ENCODE results near the gene PAK1IP1.
"Not testable (repeated sequence)": the region's sequence is repeated elsewhere in the genome, so short reads cannot be mapped to it uniquely, and the experiment has no call there.

Gene PAK1IP1, protein sequence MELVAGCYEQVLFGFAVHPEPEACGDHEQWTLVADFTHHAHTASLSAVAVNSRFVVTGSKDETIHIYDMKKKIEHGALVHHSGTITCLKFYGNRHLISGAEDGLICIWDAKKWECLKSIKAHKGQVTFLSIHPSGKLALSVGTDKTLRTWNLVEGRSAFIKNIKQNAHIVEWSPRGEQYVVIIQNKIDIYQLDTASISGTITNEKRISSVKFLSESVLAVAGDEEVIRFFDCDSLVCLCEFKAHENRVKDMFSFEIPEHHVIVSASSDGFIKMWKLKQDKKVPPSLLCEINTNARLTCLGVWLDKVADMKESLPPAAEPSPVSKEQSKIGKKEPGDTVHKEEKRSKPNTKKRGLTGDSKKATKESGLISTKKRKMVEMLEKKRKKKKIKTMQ

DNA sequence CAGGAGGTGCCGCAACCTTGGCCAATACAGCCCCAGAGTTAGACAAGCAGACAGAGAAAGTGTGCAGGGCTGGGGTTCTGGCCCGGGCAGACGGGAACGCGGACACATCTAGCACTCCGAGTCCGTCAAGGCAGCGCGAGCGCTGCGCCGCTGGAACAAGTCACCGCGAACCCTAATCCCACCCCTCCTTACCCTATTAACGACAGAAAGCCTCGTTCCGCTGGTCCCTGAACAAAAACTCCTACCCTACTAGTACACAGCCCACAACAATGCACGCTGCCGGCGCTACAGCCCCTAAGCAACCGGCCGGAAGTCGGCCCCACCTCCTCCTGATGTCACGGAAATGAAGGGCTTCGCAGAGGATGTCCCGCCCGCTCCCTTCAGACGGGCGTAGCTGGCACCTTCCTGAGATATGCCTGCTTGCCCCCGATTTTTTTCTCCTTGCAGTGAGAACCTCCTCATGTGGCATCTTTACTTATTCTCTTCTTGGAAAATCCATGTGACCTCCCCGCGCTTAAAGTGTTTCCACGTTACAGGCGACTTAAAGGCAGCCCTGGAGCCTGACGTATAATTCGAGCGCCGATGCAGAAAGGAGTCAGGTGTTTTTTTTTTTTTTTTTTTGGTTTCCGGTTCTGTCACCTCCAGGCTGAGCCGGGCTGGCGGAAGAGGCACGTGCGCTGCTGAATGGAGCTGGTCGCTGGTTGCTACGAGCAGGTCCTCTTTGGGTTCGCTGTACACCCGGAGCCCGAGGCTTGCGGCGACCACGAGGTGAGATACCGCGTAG lies at the start of gene PAK1IP1, which contains the start of gene C6orf52:
Gene PAK1IP1, plus strand, starts transcription at position 671 of the 784 bp plus-strand sequence. Its CDS starts 14 bp downstream, at position 685.
Gene C6orf52, minus strand, starts transcription at position 315 of the 784 bp plus-strand sequence. CDS start 7,066 bp downstream, outside the sequence.
- DNase-seq (ENCODE audit: low read depth in 2 of 2): peak; percentile 87 to 91

DNA sequence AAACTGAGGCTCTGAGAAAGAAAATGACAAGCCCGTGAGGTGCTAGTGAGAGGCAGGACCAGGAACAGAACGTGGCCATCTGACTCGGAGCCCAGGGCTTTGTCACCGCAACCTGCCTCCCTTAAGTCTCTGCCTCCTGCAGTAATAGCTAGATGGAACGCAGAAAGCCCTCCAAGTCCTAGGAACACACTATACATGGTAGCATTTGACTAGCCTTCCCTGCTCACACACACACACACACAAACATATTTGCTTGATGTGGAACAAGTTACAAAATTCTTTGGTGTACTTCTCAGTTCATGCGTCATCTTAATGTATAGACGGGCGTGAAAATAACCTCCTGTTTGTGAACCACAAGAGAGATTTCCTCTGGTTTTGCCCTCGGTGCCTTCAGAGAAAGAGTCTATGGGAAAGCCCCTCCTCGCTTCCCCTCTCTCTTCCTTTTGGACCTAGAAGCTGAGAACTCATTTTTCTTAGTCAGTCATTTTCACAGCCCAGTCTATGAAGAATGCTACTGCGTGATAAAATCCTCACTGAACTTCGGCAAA lies 39.2 kb upstream of the PAK1IP1 start:
- DNase-seq (ENCODE audit: low read depth in 2 of 2): no peak

DNA sequence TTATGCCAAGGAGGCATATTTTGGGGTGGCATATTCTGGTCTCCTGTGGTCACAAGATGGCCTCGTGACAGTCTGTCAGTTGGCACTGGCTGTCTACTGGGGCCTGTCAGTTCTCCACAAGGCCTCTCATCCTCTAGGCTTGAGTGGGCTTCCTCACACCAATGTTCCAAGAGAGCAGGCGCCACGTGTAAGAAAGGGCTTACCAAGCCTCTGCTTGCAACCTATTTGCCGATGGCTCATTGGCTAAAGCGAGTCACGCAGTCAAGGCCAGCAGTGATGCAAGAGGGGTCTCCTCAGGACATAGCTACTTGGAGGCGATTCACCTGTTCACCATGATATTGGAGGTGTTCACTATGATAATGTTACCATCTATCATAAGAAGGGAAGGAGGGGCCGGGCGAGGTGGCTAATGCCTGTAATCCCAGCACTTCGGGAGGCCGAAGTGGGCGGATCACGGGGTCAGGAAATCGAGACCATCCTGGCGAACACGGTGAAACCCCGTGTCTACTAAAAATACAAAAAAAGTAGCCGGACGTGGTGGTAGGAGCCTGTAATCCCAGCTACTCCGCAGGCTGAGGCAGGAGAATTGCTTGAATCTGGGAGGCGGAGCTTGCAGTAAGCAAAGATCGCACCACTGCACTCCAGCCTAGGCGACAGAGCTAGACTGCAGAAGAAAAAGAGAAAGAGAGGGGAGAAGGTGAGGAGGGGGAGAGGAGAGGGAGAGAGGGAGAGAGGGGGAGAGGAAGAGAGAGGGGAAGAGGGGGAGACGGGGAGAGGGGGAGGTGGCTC lies 35.7 kb upstream of the PAK1IP1 start:
- DNase-seq (ENCODE audit: low read depth in 2 of 2): no peak

GRCh38 chr6:10659699-10660348 lies 34.9 kb upstream of the PAK1IP1 start:
- no peak for DNase-seq (ENCODE audit: low read depth in 2 of 2)

- DNase-seq (ENCODE audit: low read depth in 2 of 2): not testable (repeated sequence)
Observed at GRCh38 chr6:10660431-10661191, 34.2 kb upstream of the PAK1IP1 start.

DNA sequence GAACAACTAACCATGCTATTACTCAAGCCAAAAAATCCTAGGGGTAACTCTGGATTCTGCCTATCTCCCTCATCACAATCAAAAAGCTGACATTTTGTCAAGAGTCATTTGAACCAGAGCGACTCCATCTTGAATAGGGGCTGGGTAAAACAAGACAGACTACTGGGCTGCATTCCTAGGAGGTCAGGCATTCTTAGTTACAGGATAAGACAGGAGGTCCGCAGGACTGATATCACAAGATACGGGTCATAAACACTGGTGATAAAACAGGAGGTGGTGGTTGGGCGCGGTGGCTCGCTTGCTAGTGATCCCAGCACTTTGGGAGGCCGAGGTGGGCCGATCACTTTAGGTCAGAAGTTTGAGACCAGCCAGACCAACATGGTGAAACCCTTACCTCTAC lies 32.6 kb upstream of the PAK1IP1 start:
- no peak for DNase-seq (ENCODE audit: low read depth in 2 of 2)

- DNase-seq (ENCODE audit: low read depth in 2 of 2): no peak
Observed at GRCh38 chr6:10662742-10663141, 32.0 kb upstream of the PAK1IP1 start.

DNA sequence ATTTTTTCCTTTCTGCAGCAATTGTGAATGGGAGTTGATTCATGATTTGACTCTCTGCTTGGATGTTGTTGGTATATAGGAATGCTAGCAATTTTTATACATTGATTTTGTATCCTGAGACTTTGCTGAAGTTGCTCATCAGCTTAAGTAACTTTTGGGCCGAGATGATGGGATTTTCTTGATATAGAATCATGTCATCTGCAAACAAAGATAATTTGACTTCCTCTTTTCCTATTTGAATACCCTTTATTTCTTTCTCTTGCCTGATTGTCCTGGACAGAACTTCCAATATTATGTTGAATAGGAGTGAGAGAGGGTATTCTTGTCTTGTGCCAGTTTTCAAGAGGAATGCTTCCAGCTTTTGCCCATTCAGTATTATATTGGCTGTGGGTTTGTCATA lies 29.2 kb upstream of the PAK1IP1 start:
- DNase-seq (ENCODE audit: low read depth in 2 of 2): not testable (repeated sequence)

GRCh38 chr6:10668126-10668917 lies 26.4 kb upstream of the PAK1IP1 start:
- no peak for DNase-seq (ENCODE audit: low read depth in 2 of 2)

DNA sequence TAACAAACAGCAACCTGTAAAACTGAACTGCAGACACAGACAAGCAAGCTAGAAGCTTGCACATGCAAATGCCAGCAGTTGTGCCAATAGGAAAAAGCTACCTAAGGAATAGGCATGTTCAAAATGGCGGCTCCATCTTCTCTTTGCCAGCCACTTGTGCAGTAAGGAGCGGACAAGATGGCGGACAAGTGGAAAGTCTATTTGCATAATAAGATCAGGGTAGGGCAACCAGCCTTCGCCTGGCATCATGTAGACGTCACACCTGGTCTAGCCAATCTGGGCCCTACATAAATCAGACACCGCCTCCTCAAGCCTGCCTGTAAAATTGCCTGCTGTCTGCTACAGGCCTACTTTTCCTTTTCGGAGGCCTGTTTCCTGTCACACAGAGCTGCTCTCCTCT lies 18.4 kb upstream of the PAK1IP1 start:
- no peak for DNase-seq (ENCODE audit: low read depth in 2 of 2)

GRCh38 chr6:10678456-10678855 lies 16.3 kb upstream of the PAK1IP1 start:
- DNase-seq (ENCODE audit: low read depth in 2 of 2): no peak

DNA sequence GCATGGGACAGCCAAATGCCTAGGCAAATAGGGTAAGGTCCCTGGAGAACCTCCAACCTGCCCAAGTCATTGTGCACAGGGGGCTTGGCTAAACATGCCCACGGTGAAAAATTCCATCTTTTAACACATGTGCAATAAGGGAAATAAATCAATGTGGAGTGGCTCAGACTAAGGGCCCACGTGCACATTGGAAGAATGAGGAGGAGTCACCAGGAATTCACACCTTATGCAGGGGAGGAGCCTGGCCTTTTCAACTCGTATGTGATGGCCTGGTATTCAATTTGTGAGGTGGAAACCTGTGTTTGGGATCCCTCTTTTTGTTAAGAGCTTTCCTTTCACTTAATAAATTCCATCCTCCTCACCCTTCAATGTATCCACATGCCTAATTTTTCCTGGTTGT lies 13.0 kb upstream of the PAK1IP1 start:
- DNase-seq (ENCODE audit: low read depth in 2 of 2): no peak

- DNase-seq (ENCODE audit: low read depth in 2 of 2): no peak
Observed at GRCh38 chr6:10682355-10682988, 12.3 kb upstream of the PAK1IP1 start.

DNA sequence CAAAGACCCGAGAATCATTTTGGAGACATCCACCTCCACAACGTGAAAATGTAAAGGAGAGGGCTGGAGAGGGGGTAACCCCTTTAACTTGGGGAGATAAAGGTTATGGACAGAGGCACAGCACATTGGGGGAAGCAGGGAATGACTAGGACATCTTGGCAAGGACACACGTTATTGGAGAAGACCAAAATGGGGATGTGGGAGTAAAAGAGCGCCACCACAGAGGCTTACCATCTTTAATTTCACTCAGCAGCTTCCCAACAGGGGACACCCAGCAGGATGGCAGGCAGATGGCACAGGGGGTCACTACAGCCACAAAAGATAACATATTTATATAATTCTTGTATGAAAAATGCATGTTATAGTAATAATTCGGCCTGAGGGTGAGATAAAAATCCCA lies 10.2 kb upstream of the PAK1IP1 start:
- DNase-seq (ENCODE audit: low read depth in 2 of 2): no peak

DNA sequence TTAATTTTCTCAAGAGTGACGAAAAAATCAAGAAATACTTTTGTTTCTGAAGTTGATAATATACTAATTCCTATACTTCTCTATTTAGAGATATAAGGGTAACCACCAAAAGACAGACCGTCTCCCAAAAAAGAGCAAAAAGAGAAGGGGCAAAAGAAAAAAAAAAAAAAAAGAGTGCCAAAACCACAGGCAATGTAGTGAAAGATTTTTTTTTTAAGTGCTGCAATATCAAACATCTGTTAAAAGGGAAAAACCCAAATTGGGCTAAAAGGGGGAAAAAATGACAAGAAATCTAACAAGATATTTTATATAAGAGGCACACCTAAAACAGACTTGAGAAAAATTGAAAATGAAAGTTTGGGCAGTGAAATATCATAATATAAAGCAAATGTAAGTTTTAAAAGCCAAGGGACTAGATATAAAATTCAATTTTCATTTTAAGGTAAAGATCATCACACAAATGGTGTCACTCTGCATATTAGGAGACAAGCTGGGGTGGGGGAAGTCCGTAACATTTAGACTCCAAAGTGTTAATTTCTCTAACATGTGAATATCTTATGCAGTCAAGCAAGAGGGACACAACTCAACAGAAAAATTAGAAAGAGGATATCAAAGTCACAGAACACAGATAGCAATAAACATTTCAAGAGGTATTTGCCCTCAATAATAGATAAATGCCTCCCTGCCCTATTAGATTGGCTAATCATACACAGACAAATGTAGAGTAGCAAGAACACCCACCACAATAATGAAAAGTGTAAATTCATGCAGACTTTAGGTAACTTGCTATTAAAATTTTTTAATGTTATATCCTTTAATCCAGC lies 9.5 kb upstream of the PAK1IP1 start:
- DNase-seq (ENCODE audit: low read depth in 2 of 2): no peak

DNA sequence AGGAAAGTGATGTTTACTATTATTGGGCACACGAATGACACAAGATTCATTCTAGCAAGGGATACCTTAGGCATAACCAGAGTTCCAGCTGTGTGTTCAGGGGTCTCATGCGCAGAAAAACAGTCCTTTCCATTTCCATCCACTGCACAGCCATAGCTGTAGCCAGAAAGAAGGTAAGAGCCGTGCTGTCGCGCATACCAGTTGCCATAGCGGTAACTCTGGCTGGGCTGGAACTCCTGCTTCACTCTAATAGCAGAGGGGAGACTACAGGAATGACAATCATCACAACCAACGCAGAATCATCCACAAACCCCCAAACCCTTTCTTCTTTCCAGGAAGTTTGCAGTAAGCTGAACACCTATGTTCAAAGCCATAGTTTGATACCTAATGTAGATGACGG lies 7.9 kb upstream of the PAK1IP1 start:
- no peak for DNase-seq (ENCODE audit: low read depth in 2 of 2)

DNA sequence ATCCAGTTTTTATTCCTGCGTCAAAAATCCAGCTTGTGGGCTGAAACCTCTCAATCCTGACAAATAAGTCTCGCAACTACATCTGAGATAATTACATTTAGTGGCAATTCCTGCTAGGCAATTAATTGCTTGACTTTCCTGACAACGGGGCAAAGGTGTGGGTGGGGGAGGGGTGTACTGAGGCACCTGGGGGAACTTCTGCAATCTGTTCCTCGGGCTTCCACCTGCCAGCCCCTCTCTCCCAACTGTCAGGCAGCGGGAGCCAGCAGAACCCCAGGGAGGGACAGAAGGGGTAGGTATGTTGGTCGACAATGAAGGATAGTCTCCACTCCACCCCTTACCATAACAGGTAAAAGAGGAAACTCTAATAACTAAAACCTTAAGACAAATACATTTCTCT lies 7.2 kb upstream of the PAK1IP1 start:
- no peak for DNase-seq (ENCODE audit: low read depth in 2 of 2)
